Loucy (cell line): Measurements from ENCODE around the gene MLLT10.

Source experiments
- EZH2phosphoT487 ChIP-seq: fragments of 200-600 bp; IDR thresholded peaks from 2 replicates; pipeline ENCODE4 v1.6.1; 2018; ENCODE audit warnings: antibody characterized with exemption, mild to moderate bottlenecking, moderate library complexity, borderline replicate concordance
- TF ChIP-seq, protein P1 (sequence below): fragments of 200-600 bp; sonication (generic); conservative IDR thresholded peaks from 2 replicates; pipeline ENCODE4 v1.5.1; 2014; ENCODE audit warnings: mild to moderate bottlenecking, antibody characterized with exemption, low read length

DNA sequence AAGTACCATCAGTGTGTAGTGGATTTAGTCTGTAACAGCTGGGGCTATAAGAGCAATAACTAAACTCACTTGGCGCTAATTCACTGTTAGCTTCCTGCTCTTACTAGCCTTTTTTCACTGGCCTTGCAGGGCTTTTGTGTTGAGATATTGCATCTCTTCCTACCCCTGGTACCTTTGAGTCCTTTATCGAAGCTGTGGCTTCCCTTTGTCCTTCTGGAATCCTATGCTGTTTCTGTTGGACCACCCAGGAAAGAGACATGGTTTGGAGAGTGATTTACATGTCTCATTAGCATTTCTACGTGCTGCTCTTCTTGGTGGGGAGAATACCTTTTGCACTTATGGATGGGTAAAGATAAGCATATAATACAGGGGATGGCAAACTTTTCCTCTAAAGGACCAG lies 103.8 kb downstream of the MLLT10 start:
- TF ChIP-seq, protein P1, sequence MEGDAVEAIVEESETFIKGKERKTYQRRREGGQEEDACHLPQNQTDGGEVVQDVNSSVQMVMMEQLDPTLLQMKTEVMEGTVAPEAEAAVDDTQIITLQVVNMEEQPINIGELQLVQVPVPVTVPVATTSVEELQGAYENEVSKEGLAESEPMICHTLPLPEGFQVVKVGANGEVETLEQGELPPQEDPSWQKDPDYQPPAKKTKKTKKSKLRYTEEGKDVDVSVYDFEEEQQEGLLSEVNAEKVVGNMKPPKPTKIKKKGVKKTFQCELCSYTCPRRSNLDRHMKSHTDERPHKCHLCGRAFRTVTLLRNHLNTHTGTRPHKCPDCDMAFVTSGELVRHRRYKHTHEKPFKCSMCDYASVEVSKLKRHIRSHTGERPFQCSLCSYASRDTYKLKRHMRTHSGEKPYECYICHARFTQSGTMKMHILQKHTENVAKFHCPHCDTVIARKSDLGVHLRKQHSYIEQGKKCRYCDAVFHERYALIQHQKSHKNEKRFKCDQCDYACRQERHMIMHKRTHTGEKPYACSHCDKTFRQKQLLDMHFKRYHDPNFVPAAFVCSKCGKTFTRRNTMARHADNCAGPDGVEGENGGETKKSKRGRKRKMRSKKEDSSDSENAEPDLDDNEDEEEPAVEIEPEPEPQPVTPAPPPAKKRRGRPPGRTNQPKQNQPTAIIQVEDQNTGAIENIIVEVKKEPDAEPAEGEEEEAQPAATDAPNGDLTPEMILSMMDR = no peak
- no peak for TF ChIP-seq EZH2phosphoT487
